GM12875 (cell line): ENCODE measurements around the gene HSH2D.

Experiments
- H3K4me3 ChIP-seq: one replicate; pipeline ENCODE4 v1.5.1; 2011; ENCODE audit warnings: low read depth, low read length, control low read depth
- CTCF ChIP-seq: IDR thresholded peaks from 2 replicates; pipeline ENCODE4 v1.5.1; 2011; ENCODE audit warnings: low read depth, mild to moderate bottlenecking, control low read depth, inconsistent platforms, low read length, moderate library complexity, borderline replicate concordance; ENCODE audit not compliant: insufficient read depth

HSH2D gene

GRCh38 chr19:16146112-16146511 lies 2.6 kb downstream of the HSH2D start:
- TF ChIP-seq CTCF: no peak
- H3K4me3 ChIP-seq: peak overlapping the region; percentile 59

- no peak for TF ChIP-seq CTCF
These were observed 5.2 kb downstream of the HSH2D start for GRCh38 chr19:16148443-16149229.

GRCh38 chr19:16153582-16154336 lies 10.3 kb downstream of the HSH2D start:
- H3K4me3 ChIP-seq: no peak overlapping the region
- no peak for TF ChIP-seq CTCF

More at GRCh38 chr19:16148443-16149229, 5.2 kb downstream of the HSH2D start:
- no peak overlapping the region for H3K4me3 ChIP-seq

- no peak overlapping the region for H3K4me3 ChIP-seq
- TF ChIP-seq CTCF: no peak
These were observed 11.1 kb downstream of the HSH2D start for GRCh38 chr19:16154557-16154956.

GRCh38 chr19:16155128-16155527 lies 11.6 kb downstream of the HSH2D start:
- no peak for TF ChIP-seq CTCF
- no peak overlapping the region for H3K4me3 ChIP-seq

GRCh38 chr19:16156904-16157303 lies 13.4 kb downstream of the HSH2D start:
- no peak overlapping the region for H3K4me3 ChIP-seq
- TF ChIP-seq CTCF: no peak
